ENCODE measurements around the gene SIK3. TPM values are rescaled to one million over a fixed set of nuclear protein-coding genes. Genes with fewer than 3 reads are reported as not detected.
A peak's percentile ranks its signal among the peaks of the same experiment; 100 is the strongest.

The SIK3 gene
- total RNA-seq, 1 donor from 2014 or later: 32.9 TPM

GRCh38 chr11:117110294-117110950, 12.2 kb upstream of the SIK3 start:
- H3K4me1 ChIP-seq: no peaks in the 10 kb centered on the region
- DNase-seq (no peak), ATAC-seq (peak in 1 of 2 donors; percentile 29)
- no peaks in the 10 kb centered on the region for H3K36me3 ChIP-seq
- no peak for TF ChIP-seq CTCF (IDR thresholded peaks at IDR 0.05)
- intact Hi-C loops (cut with DNase I): no loop called here
- no peak overlapping the region for H3K4me3 ChIP-seq
- H3K27ac ChIP-seq: no peak overlapping the region
- H3K9me3 ChIP-seq: no peaks in the 10 kb centered on the region
- H3K27me3 ChIP-seq (ENCODE audit: low read depth): no peaks in the 10 kb centered on the region

GRCh38 chr11:117107701-117108590, 9.7 kb upstream of the SIK3 start:
- Histone ChIP-seq H3K27me3 (ENCODE audit: low read depth) (no peaks in the 10 kb centered on the region), H3K27ac (no peak overlapping the region), H3K36me3 (no peaks in the 10 kb centered on the region), H3K4me1 (no peaks in the 10 kb centered on the region), H3K4me3 (no peak overlapping the region), H3K9me3 (no peaks in the 10 kb centered on the region)
- TF ChIP-seq CTCF (IDR thresholded peaks at IDR 0.05): no peak
- no peak for ATAC-seq
- intact Hi-C loops (cut with DNase I): loop anchor here (5.0 kb wide), 1 partner anchor 231 kb away; no protein-coding TSS in a partner anchor
- no peak for DNase-seq

- H3K36me3 ChIP-seq: no peaks in the 10 kb centered on the region
- peaks cover 32% of the 10 kb centered on the region for H3K4me1 ChIP-seq
- H3K4me3 ChIP-seq: no peak overlapping the region
- ATAC-seq: no peak
- no peaks in the 10 kb centered on the region for H3K27me3 ChIP-seq (ENCODE audit: low read depth)
- no peak for TF ChIP-seq CTCF (IDR thresholded peaks at IDR 0.05)
- intact Hi-C loops (cut with DNase I): no loop called here
- no peaks in the 10 kb centered on the region for H3K9me3 ChIP-seq
- no peak for DNase-seq
- H3K27ac ChIP-seq: no peak overlapping the region
These were observed 2.3 kb upstream of the SIK3 start for GRCh38 chr11:117100556-117100955.

- no peak for TF ChIP-seq CTCF (IDR thresholded peaks at IDR 0.05)
- no peaks in the 10 kb centered on the region for H3K36me3 ChIP-seq
- peak overlapping the region; percentile 93 for H3K27ac ChIP-seq
- intact Hi-C loops (cut with DNase I): no loop called here
- H3K4me3 ChIP-seq: no peak overlapping the region
- H3K4me1 ChIP-seq: peaks cover 41% of the 10 kb centered on the region
- no peak for ATAC-seq
- H3K27me3 ChIP-seq (ENCODE audit: low read depth): no peaks in the 10 kb centered on the region
- no peak for DNase-seq
- H3K9me3 ChIP-seq: no peaks in the 10 kb centered on the region
These were observed 1.5 kb upstream of the SIK3 start for GRCh38 chr11:117099696-117100095.

GRCh38 chr11:117097389-117098268, 599 bp downstream of the SIK3 start:
- peak; percentile 21 to 29 for ATAC-seq

More at GRCh38 chr11:117097389-117098268, 599 bp downstream of the SIK3 start:
- Histone ChIP-seq H3K4me3 (peak overlapping the region; percentile 77), H3K4me1 (peaks cover 52% of the 10 kb centered on the region), H3K36me3 (no peaks in the 10 kb centered on the region), H3K27me3 (ENCODE audit: low read depth) (no peaks in the 10 kb centered on the region), H3K9me3 (no peaks in the 10 kb centered on the region), H3K27ac (peak overlapping the region; percentile 93)
- TF ChIP-seq CTCF (IDR thresholded peaks at IDR 0.05): no peak
- intact Hi-C loops (cut with DNase I): no loop called here
- peak; percentile 69 for DNase-seq

All from lower lobe of right lung (tissue), 2 donors.